HAP-1 (cell line): ENCODE measurements around the gene C12orf60.
"Not testable (repeated sequence)": the region's sequence is repeated elsewhere in the genome, so short reads cannot be mapped to it uniquely, and the experiment has no call there.

ENCODE experiments used
- DNase-seq, 2 experiments: peaks; one replicate each; pipeline ENCODE4 v3.0.0-alpha.2; 2016 to 2020; ENCODE audit warnings: low spot score in 2 of 2
- H3K27me3 ChIP-seq: fragments of 250-450 bp; sonication (Bioruptor Pico); 2 replicates; pipeline ENCODE4 v1.5.1; 2020; ENCODE audit warnings: low read depth, mild to moderate bottlenecking, moderate library complexity
- H3K36me3 ChIP-seq: fragments of 250-450 bp; sonication (Bioruptor Pico); replicated peaks from 2 replicates; pipeline ENCODE4 v1.5.1; 2020; ENCODE audit warnings: mild to moderate bottlenecking
- H3K4me1 ChIP-seq: fragments of 250-450 bp; sonication (Bioruptor Pico); 2 replicates; pipeline ENCODE4 v1.5.1; 2020; ENCODE audit warnings: mild to moderate bottlenecking
- H3K4me3 ChIP-seq: fragments of 250-450 bp; sonication (Bioruptor Pico); 2 replicates; pipeline ENCODE4 v1.5.1; 2020; ENCODE audit warnings: mild to moderate bottlenecking, moderate library complexity
- H3K9me3 ChIP-seq: fragments of 250-450 bp; sonication (Bioruptor Pico); 2 replicates; pipeline ENCODE4 v1.5.1; 2020; ENCODE audit warnings: mild to moderate bottlenecking, moderate library complexity
- in situ Hi-C: fragments of 300-500 bp; cut with MboI; formaldehyde crosslinking; loops from 3 replicates; pipeline ENCODE4 v1.14.3; 2020; ENCODE audit warnings: low sequenced_read_pairs, inconsistent platforms, mixed read lengths

C12orf60 gene, protein sequence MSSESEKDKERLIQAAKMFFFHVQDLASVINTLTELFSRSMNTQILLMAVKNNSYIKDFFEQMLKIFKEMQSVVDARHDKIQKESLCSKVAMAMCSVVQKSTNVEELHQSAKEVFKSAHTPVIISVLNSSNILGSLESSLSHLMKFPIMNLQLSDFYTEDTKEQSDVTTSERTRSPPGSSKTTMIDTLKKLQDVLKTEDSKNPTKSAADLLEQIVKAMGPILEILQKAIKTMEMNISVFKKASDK

DNA sequence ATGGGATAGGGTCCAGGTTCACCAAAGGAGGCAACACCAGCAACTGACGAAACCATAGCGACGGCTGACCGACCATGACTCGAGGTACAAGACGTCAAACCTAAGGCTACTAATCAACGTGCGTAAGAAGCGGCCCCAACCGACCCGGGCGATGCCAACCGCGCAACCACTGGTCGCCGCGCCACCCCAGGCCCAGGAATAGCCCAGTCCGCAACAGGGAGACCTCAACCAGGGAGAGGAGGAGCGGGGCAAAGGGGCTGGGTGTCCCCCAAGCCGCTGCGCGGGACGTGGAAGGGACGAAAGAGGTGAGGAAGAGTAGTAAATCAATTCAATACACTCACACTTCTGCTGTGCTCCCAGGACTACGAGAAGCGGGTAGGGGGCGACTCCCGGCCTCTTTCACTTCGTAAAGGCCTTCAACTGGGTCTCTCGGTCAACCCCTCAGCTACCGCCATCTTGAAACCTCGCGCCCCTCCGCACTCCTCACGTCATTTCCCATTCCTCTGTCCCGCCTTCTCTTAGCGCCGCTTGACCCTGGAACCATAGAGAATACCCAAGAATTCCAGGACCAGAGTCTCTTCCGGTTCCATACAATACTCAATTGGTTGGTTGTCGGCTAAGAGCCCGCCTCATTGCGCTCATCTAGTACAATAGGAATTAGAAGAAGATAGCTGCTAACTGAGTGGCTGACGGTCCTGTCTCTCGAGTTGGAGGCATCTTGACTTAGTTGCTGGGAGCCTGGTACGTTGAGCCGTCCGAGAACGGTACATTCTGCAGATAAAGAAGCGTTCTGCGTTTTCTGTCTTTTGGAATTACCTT is at the start of gene C12orf60, which contains the start of gene WBP11:
Gene C12orf60 (plus strand): TSS at position 660 of the 819 bp plus-strand sequence. CDS start 19,266 bp downstream, outside the sequence.
Gene WBP11 (minus strand): TSS at position 468 of the 819 bp plus-strand sequence. CDS start 2,095 bp downstream, outside the sequence.
- H3K36me3 ChIP-seq = peaks cover 21% of the 10 kb centered on the region
- peak within 1 kb of the TSS; percentile 97 for H3K4me3 ChIP-seq
- DNase-seq = peak; percentile 91 to 99
- no peaks in the 10 kb centered on the region for H3K27me3 ChIP-seq
- peaks cover 9% of the 10 kb centered on the region for H3K4me1 ChIP-seq
- no peaks in the 10 kb centered on the region for H3K9me3 ChIP-seq
- in situ Hi-C loops = no loop called here

DNA sequence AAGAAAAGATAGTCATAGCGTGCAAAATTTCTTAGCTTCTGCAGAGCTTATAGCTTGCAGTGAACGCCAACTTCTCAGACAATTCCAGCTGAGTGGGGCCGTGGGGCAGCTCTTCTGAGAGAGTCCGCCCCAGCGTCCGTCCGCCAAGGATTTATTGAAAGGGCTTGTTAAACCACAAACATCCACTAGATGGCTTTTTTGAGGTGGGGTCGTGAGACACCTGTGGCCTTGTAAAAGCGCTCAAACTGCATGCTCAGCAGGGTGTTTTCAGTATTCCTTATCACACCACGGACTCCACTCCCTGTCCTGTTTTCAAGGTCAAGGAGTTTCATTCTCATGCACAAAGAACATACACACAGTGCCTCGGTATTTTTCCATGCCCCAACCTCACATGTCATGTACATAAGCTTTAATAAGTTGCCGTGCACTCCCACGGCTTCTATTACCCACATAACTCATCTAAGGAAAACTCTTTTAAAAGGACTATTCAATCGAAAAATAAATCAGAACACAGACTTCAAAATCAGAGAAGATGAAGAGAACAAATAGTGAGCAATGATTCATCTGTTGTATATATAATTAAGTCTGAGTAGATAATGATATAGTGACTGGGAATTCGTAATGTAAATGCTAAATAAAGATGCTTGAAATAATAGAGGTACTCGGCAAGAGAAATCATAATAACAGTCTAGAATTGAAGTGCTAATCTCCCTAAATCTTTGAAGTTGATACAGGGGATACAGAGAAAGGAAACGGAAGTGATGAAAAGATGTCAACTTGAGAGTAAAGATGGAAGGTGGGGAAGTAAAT is 46.9 kb upstream of the C12orf60 start:
- in situ Hi-C loops = no loop called here
- no peaks in the 10 kb centered on the region for H3K9me3 ChIP-seq
- H3K36me3 ChIP-seq = no peaks in the 10 kb centered on the region
- no peaks in the 10 kb centered on the region for H3K4me1 ChIP-seq
- H3K4me3 ChIP-seq = no peak overlapping the region
- peak; percentile 49 to 65 for DNase-seq
- H3K27me3 ChIP-seq = no peaks in the 10 kb centered on the region; the same call in 1 of the 2 replicates

DNA sequence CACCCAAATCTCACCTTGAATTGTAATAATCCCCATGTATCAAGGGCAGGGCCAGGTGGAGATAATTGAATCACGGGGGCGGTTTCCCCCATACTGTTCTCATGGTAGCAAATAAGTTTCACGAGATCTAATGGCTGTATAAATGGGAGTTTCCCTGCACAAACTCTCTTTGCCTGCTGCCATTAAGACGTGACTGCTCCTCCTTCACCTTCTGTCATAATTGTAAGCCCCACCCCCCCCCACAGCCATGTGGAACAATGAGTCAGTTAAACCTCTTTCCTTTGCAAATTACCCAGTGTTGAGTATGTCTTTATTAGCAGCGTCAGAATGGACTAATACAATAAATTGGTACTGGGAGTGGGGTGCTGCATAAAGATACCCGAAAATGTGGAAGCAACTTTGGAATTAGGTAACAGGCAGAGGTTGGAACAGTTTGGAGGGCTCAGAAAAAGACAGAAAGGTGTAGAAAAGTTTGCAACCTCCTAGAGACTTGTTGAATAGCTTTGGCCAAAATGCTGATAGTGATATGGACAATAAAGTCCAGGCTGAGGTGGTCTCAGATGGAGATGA is 43.7 kb upstream of the C12orf60 start:
- in situ Hi-C loops, H3K36me3 ChIP-seq, H3K4me1 ChIP-seq, DNase-seq, H3K9me3 ChIP-seq, H3K4me3 ChIP-seq, H3K27me3 ChIP-seq: not testable (repeated sequence)

DNA sequence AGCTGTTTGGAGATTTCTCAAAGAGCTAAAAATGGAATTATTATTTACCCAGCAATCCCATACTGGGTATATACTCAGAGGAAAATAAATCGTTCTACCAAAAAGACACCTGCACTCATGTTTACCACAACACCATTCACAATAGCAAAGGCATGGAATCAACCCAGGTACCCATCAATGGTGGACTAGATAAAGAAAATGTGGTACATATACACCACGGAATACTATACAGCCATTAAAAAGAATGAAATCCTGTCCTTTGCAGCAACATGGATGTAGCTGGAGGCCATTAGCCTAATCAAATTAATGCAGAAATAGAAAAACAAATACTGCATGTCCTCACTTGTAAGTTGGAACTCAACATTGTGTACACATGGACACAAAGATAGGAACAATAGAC is 38.1 kb upstream of the C12orf60 start:
- no peaks in the 10 kb centered on the region; the same call in 1 of the 2 replicates for H3K36me3 ChIP-seq
- in situ Hi-C loops = no loop called here

DNA sequence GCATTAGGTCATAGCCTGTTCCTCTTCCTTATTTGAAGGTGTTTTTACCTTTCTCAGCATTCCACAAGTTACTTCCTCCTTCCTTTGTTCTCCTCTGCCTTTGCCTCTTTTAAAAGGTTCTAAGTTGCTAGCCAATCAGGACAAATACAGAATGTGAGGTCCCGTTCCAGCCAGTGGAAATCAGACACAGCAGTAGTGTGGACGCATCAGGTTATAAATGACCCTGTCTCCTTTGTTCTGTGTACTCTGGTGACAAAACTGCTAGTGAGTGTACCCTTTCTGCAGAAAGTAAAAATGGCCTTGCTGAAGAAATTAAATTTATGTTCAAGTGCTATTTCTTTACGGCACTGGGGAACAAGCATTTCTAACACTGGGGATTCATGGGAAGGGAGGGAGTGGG is 37.5 kb upstream of the C12orf60 start:
- in situ Hi-C loops, H3K27me3 ChIP-seq, H3K4me3 ChIP-seq, DNase-seq, H3K4me1 ChIP-seq, H3K36me3 ChIP-seq, H3K9me3 ChIP-seq: not testable (repeated sequence)

More for the DNA sequence above, 38.1 kb upstream of the C12orf60 start:
- no peaks in the 10 kb centered on the region for H3K27me3 ChIP-seq
- H3K4me1 ChIP-seq = no peaks in the 10 kb centered on the region; the same call in none of the 2 replicates
- H3K9me3 ChIP-seq = no peaks in the 10 kb centered on the region
- no peak for DNase-seq
- no peak overlapping the region for H3K4me3 ChIP-seq

DNA sequence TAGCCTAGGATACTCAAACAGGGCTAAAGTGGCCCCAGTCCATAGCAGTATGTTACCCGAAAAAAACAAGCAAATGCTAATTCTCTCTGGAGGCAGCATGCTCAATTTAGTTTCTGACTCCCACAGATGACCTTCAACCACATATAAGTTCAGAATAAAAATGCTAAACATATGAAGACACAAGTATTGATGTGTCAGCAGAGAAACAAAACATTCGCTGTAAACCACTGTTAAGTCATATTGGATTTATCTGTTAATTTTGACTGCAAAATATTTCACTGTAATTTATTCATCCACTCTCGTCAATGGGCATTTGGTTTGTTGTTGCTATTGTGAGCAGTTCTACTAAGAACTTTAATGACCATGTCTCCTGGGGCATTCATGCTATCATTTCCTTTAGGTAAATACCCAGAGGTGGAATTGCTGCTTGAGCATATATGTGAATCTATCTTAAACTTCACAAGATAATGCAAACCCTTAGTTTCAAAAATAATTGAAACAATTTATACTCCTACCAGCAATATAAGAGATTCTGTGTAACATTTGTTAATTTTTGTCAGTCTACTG is 36.7 kb upstream of the C12orf60 start:
- H3K4me3 ChIP-seq = no peak overlapping the region

DNA sequence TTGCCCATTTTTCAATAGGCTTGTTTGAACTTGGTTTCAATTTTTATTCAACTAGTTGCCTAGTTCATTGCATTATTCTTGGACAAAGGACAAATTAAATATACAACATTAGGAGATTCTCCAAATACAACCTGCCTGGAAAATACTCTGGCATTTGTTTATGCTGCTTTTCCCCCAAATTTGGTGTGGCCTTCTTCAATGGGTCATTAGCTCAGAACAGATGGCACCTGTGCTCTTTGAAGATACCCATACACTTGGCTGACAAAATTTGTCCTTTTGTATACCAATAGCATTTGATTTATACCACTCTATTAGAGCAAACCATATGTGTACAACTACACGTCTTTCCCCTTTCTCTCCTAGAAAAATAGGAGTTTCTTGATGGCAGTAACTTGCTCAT is 35.9 kb upstream of the C12orf60 start:
- no peak overlapping the region for H3K4me3 ChIP-seq
- no peak for DNase-seq
- no peaks in the 10 kb centered on the region for H3K27me3 ChIP-seq
- no peaks in the 10 kb centered on the region for H3K9me3 ChIP-seq
- no peaks in the 10 kb centered on the region; the same call in 1 of the 2 replicates for H3K36me3 ChIP-seq
- in situ Hi-C loops = no loop called here
- H3K4me1 ChIP-seq = peaks cover 5% of the 10 kb centered on the region

More for the DNA sequence above, 36.7 kb upstream of the C12orf60 start:
- Histone ChIP-seq H3K27me3 (no peaks in the 10 kb centered on the region), H3K9me3 (no peaks in the 10 kb centered on the region), H3K4me1 (peaks cover under 1% of the 10 kb centered on the region), H3K36me3 (no peaks in the 10 kb centered on the region; the same call in 1 of the 2 replicates)
- DNase-seq = no peak
- in situ Hi-C loops = no loop called here

DNA sequence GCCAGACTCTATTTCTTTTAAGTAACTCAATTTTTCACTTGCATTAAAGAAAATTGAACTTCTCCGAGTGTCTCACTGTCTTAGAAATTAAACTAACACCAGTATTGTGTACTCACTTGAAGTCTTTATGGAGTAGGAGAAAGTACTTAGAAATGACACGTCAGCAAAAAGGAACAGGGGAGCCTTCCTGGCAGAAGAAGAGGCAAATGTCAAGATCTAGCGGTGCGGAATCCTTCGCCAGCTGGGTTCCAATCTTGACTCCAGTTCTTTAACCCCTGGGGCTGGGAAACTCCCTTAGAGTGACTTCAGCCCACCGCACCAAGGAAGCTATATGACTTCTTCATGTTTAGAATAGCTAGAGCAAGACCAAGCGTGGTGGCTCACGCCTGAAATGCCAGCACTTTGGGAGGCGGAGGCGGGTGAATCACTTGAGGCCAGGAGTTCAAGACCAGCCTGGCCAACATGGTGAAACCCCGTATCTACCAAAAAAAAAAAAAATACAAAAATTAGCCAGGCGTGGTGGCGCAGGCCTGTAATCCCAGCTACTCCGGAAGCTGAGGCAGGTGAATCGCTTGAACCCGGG is 34.6 kb upstream of the C12orf60 start:
- Histone ChIP-seq H3K36me3 (no peaks in the 10 kb centered on the region; the same call in 1 of the 2 replicates), H3K4me1 (peaks cover 5% of the 10 kb centered on the region), H3K27me3 (no peaks in the 10 kb centered on the region), H3K4me3 (peak overlapping the region; percentile 52), H3K9me3 (no peaks in the 10 kb centered on the region)
- in situ Hi-C loops = no loop called here
- DNase-seq = peak in 1 of 2 experiments; percentile 8

DNA sequence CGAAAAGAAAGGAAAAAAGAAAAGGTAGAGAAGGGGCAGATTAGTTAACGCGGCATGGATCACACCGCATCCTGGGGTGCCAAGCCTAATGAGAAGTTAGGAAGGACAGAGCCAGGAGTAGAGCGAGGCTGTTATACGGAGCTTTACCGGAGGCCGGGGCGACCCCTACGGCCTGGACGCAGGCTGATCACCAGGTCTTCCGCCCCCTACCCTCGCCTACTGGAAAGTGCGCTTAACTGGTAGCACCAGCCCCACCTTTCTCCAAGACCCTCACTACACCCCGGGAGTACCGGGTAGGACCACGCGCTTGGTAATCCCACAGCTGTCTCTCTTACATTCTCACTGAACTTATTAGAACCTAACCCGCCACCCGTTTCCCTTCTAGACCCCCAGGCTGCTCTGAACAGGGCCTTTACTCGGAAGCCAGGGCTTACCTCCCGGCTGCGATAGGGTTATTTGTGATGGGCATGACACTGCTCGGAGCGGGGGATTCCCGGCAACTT is 34.0 kb upstream of the C12orf60 start:
- H3K9me3 ChIP-seq = no peaks in the 10 kb centered on the region
- no peaks in the 10 kb centered on the region; the same call in 1 of the 2 replicates for H3K36me3 ChIP-seq
- H3K4me1 ChIP-seq = peaks cover 5% of the 10 kb centered on the region
- peak in 1 of 2 experiments; percentile 52 for DNase-seq
- peak overlapping the region; percentile 52 for H3K4me3 ChIP-seq
- in situ Hi-C loops = no loop called here
- H3K27me3 ChIP-seq = no peaks in the 10 kb centered on the region

DNA sequence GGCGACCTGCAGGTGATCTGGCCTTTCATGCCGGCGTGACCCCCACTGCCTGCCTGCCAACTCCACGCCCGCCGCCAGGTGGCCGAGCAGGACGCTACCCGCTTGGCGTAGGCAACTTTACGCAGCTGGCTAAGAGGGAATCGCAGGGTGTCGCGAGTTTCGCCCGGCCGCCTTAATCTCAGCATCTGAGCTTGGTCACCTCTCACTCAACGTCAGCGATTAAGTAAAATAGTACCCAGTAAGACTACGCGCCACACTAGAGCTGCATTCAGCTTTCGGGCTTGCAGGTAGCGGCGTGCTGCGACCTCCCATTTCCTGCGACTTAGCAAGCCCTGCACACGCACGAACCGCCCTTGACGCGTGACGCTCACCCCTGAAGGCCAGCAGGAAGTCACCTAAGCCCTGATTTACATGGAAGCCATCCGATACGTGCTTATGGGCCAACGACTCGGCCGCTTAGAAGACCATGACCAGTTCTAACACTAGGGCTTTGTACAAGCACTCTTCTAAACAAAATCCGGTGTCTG is 33.4 kb upstream of the C12orf60 start:
- peaks cover 10% of the 10 kb centered on the region for H3K4me1 ChIP-seq
- no peaks in the 10 kb centered on the region; the same call in 1 of the 2 replicates for H3K36me3 ChIP-seq
- no peaks in the 10 kb centered on the region for H3K27me3 ChIP-seq
- in situ Hi-C loops = no loop called here
- peak overlapping the region; percentile 52 for H3K4me3 ChIP-seq
- no peaks in the 10 kb centered on the region for H3K9me3 ChIP-seq
- peak; percentile 63 to 87 for DNase-seq

DNA sequence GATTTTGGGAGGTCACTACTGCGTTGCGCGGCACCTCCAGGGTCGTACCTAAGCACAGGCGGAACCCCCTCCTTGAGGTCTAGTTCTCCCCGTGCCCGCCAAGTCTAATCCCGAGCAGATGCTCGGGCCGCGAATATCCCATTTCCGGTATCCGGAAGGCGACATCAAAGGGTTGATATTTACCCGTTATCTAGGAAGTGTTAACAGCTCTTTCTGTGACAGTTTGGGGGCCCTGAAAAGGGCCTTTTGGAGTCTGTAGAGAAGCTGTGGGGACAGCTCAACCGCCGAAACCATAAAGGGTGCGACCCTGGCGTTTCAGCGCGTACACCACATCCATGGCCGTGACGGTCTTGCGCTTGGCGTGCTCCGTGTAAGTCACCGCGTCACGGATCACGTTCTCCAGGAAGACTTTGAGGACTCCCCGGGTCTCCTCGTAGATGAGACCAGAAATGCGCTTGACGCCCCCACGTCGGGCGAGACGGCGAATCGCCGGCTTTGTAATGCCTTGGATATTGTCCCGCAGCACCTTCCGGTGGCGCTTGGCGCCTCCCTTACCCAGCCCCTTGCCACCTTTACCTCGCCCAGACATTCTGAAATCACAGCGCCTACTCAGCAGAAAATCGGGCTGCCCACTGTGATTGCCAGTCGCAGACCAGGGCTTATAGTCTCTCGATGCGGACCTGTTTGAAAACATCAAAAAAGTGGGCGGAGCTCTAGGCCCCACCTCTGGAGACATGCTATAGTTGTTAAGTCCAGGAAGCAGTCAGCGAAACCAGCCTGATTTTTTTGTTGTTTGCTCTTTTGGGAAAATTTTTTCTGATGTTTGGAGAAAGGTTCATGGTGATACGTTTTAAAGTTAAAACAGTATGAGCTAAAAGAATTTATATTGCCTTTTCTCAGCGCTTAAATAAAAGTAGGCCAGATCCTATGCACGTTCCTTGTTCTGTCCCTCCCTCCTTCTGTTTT is 32.7 kb upstream of the C12orf60 start:
- peak; percentile 69 to 90 for DNase-seq
- Histone ChIP-seq H3K27me3 (no peaks in the 10 kb centered on the region), H3K4me3 (peak overlapping the region; percentile 52), H3K9me3 (no peaks in the 10 kb centered on the region), H3K36me3 (no peaks in the 10 kb centered on the region; the same call in 1 of the 2 replicates), H3K4me1 (peaks cover 12% of the 10 kb centered on the region)
- in situ Hi-C loops = no loop called here
